H1 (cell line): ENCODE data around the gene TIMP4.

Experiments used
- CHD1 ChIP-seq: IDR thresholded peaks from 2 replicates; pipeline ENCODE4 v1.6.1; 2012; ENCODE audit warnings: low read depth, low read length, improper control_type of control experiment
- EGR1 ChIP-seq: IDR thresholded peaks from 2 replicates; pipeline ENCODE4 v1.6.1; 2011; ENCODE audit warnings: low read depth, low read length, borderline replicate concordance
- EZH2 ChIP-seq: fragments of 200-600 bp; sonication (generic); IDR thresholded peaks from 2 replicates; pipeline ENCODE4 v1.7.1; 2012; ENCODE audit warnings: low read depth, mild to moderate bottlenecking, moderate library complexity, low read length, inconsistent platforms; ENCODE audit not compliant: severe bottlenecking
- POLR2AphosphoS5 ChIP-seq: IDR thresholded peaks from 2 replicates; pipeline ENCODE4 v1.6.1; 2011; ENCODE audit warnings: low read depth, low read length
- SP1 ChIP-seq: IDR thresholded peaks from 2 replicates; pipeline ENCODE4 v1.6.1; 2011; ENCODE audit warnings: low read depth, low read length

DNA sequence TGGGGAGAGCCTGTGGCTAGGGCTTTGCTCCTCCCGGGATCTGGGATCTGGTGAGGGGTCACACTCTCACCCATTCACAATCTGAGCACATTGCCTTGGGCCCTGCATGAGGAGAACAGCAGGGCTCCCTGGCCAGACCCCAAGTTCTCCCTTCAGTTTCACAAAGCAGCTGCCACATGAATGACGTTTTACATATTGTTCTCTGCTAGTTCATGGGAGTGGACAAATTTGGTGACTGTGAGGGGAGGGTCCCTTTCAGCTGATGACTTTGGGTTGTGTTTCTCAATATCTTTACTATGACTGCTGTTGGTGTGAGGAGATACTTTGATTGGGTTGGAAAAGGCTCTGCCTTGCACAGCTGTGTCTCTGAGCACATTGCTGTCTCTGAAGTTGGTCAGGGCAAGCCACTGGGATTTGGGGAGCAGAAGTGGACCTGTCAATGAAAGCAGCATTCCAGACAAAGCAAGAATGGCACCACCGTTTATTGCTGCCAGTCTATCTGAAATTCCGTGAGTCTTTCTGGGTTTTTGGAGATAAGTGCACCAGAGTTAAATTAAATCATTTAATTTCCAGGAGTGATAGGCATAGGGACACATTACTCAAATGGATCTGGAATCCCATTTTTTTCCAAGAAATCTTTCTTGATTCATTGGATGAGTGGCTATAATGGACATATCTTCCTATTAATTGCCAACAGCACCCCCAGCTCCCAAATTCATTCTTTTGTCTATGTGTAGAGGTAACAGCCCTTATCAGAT, 10.3 kb downstream of the TIMP4 start:
- TF ChIP-seq POLR2AphosphoS5 (no peak), CHD1 (no peak), SP1 (no peak), EGR1 (no peak), EZH2 (no peak)
